Neuronal stem cell (in vitro differentiated cells): ENCODE data around the gene DGCR6L.
"Not testable (repeated sequence)": the region's sequence is repeated elsewhere in the genome, so short reads cannot be mapped to it uniquely, and the experiment has no call there.

Experiments
- DNase-seq: peaks from one replicate; pipeline ENCODE4 v3.0.0-alpha.2; 2013; ENCODE audit warnings: low spot score
- H2AFZ ChIP-seq: one replicate; pipeline ENCODE4 v1.6.1; 2013; ENCODE audit warnings: mild to moderate bottlenecking, low read length, inconsistent platforms
- H2AK5ac ChIP-seq: 2 replicates; pipeline ENCODE4 v1.6.1; 2013; ENCODE audit warnings: low read depth, mild to moderate bottlenecking, inconsistent platforms, low read length, moderate library complexity, mixed read lengths
- H2BK120ac ChIP-seq: 2 replicates; pipeline ENCODE4 v1.6.1; 2013; ENCODE audit warnings: low read depth, mild to moderate bottlenecking, inconsistent platforms, low read length, moderate library complexity, mixed read lengths
- H2BK12ac ChIP-seq: one replicate; pipeline ENCODE4 v1.6.1; 2013; ENCODE audit warnings: low read length, inconsistent platforms
- H2BK15ac ChIP-seq: 2 replicates; pipeline ENCODE4 v1.6.1; 2013; ENCODE audit warnings: mild to moderate bottlenecking, low read length, inconsistent platforms, mixed read lengths
- H2BK5ac ChIP-seq: one replicate; pipeline ENCODE4 v1.6.1; 2013; ENCODE audit warnings: inconsistent platforms, mild to moderate bottlenecking, low read length, moderate library complexity
- H3K14ac ChIP-seq: one replicate; pipeline ENCODE4 v1.6.1; 2013; ENCODE audit warnings: low read length, inconsistent platforms
- H3K18ac ChIP-seq: 2 replicates; pipeline ENCODE4 v1.6.1; 2013; ENCODE audit warnings: low read length, inconsistent platforms
- H3K23ac ChIP-seq: 2 replicates; pipeline ENCODE4 v1.6.1; 2013; ENCODE audit warnings: low read depth, mild to moderate bottlenecking, mixed read lengths, low read length, inconsistent platforms; ENCODE audit not compliant: poor library complexity
- H3K27ac ChIP-seq: replicated peaks from 3 replicates; pipeline ENCODE4 v1.5.1; 2013; ENCODE audit warnings: low read length, inconsistent platforms
- H3K27me3 ChIP-seq, 3 experiments: 2 replicates each; pipeline ENCODE4 v1.6.1; 2013; ENCODE audit warnings: low read length in 3 of 3, mild to moderate bottlenecking in 2 of 3, inconsistent platforms in 1 of 3, low read depth in 1 of 3, mixed read lengths in 1 of 3, moderate library complexity in 1 of 3; ENCODE audit not compliant: control insufficient read depth in 3 of 3, insufficient read depth in 3 of 3
- H3K36me3 ChIP-seq, 2 donors: replicated peaks in 1 of 2; 2 replicates each; pipeline ENCODE4 v1.6.1; 2013; ENCODE audit warnings: low read length in 2 of 2; ENCODE audit not compliant: control insufficient read depth in 2 of 2, insufficient read depth in 2 of 2
- H3K4ac ChIP-seq: 2 replicates; pipeline ENCODE4 v1.6.1; 2013; ENCODE audit warnings: inconsistent platforms, mild to moderate bottlenecking, low read length, moderate library complexity
- H3K4me1 ChIP-seq, 2 donors: 1 replicate in 1 of 2; 2 replicates in 1 of 2; pipeline ENCODE4 v1.6.1; 2013; ENCODE audit warnings: low read length in 2 of 2, low read depth in 1 of 2; ENCODE audit not compliant: control insufficient read depth in 2 of 2, insufficient read depth in 1 of 2
- H3K4me2 ChIP-seq: one replicate; pipeline ENCODE4 v1.6.1; 2013; ENCODE audit warnings: mild to moderate bottlenecking, low read length, inconsistent platforms; ENCODE audit not compliant: insufficient read depth, poor library complexity, severe bottlenecking
- H3K4me3 ChIP-seq, 2 donors: 2 replicates each; pipeline ENCODE4 v1.5.1; 2013; ENCODE audit warnings: low read length in 2 of 2, mild to moderate bottlenecking in 2 of 2, inconsistent platforms in 1 of 2, moderate library complexity in 1 of 2
- H3K79me1 ChIP-seq: one replicate; pipeline ENCODE4 v1.6.1; 2013; ENCODE audit warnings: low read depth, mild to moderate bottlenecking, inconsistent platforms, low read length, moderate library complexity
- H3K9ac ChIP-seq: one replicate; pipeline ENCODE4 v1.6.1; 2013; ENCODE audit warnings: mild to moderate bottlenecking, low read depth, low read length, inconsistent platforms; ENCODE audit not compliant: poor library complexity
- H3K9me3 ChIP-seq, 2 donors: replicated peaks in 1 of 2; 2 replicates each; pipeline versions ENCODE3 to v1.6.1; 2013; ENCODE audit warnings: low read length in 2 of 2, mild to moderate bottlenecking in 2 of 2, inconsistent platforms in 1 of 2, low read depth in 1 of 2, mixed read lengths in 1 of 2, moderate library complexity in 1 of 2; ENCODE audit not compliant: control insufficient read depth in 2 of 2, insufficient read depth in 1 of 2
- H4K8ac ChIP-seq: one replicate; pipeline ENCODE4 v1.6.1; 2013; ENCODE audit warnings: low read depth, mild to moderate bottlenecking, inconsistent platforms, low read length, moderate library complexity
- H4K91ac ChIP-seq: one replicate; pipeline ENCODE4 v1.6.1; 2013; ENCODE audit warnings: low read length, low read depth, mild to moderate bottlenecking, inconsistent platforms; ENCODE audit not compliant: poor library complexity
- WGBS, 2 donors: extraction: QIAGEN DNeasy Blood & Tissue Kit; methylation state at CpG; one replicate each; pipeline ENCODE4 v1.1.7; 2013; ENCODE audit warnings: missing lambda C conversion rate in 2 of 2, mixed read lengths in 1 of 2; ENCODE audit not compliant: insufficient read length in 2 of 2, insufficient replicate concordance in 1 of 2; ENCODE audit errors: extremely low coverage in 2 of 2; 5-methylcytosine and 5-hydroxymethylcytosine counted together

DGCR6L gene

GRCh38 chr22:20364335-20365260, 44.7 kb upstream of the DGCR6L start:
- not testable (repeated sequence) for DNase-seq, H3K4me1 ChIP-seq

GRCh38 chr22:20362403-20362802, 42.5 kb upstream of the DGCR6L start:
- not testable (repeated sequence) for H2BK5ac ChIP-seq, H2BK12ac ChIP-seq, H3K36me3 ChIP-seq, H4K8ac ChIP-seq, H4K91ac ChIP-seq, H3K9ac ChIP-seq, H3K4me1 ChIP-seq, H3K27ac ChIP-seq, H3K4me3 ChIP-seq, H2BK120ac ChIP-seq, H3K18ac ChIP-seq, H2AFZ ChIP-seq, H3K9me3 ChIP-seq, H3K4me2 ChIP-seq, H2BK15ac ChIP-seq, DNase-seq, H3K23ac ChIP-seq, H3K27me3 ChIP-seq, H3K79me1 ChIP-seq, H3K14ac ChIP-seq, H2AK5ac ChIP-seq, H3K4ac ChIP-seq
- WGBS, 2 donors = no CpG with 5 or more reads among the region's 10 CpGs

More at GRCh38 chr22:20364335-20365260, 44.7 kb upstream of the DGCR6L start:
- not testable (repeated sequence) for H2BK12ac ChIP-seq, H3K36me3 ChIP-seq, H4K8ac ChIP-seq, H2AFZ ChIP-seq, H3K9ac ChIP-seq, H2BK15ac ChIP-seq, H2AK5ac ChIP-seq, H3K4me3 ChIP-seq, H3K23ac ChIP-seq, H3K14ac ChIP-seq, H3K4me2 ChIP-seq, H3K27ac ChIP-seq, H4K91ac ChIP-seq, H2BK5ac ChIP-seq, H3K27me3 ChIP-seq, H3K4ac ChIP-seq, H3K18ac ChIP-seq, H3K79me1 ChIP-seq, H2BK120ac ChIP-seq, H3K9me3 ChIP-seq
- no CpG with 5 or more reads among the region's 11 CpGs for WGBS, 2 donors

- not testable (repeated sequence) for DNase-seq, H3K23ac ChIP-seq, H4K91ac ChIP-seq, H3K9ac ChIP-seq, H2BK120ac ChIP-seq, H3K4me1 ChIP-seq, H3K36me3 ChIP-seq, H2BK12ac ChIP-seq, H2BK15ac ChIP-seq, H2AFZ ChIP-seq, H3K79me1 ChIP-seq, H3K9me3 ChIP-seq, H2AK5ac ChIP-seq, H3K27me3 ChIP-seq, H3K4me2 ChIP-seq, H2BK5ac ChIP-seq, H3K4ac ChIP-seq
- H3K14ac ChIP-seq = peak overlapping the region; percentile 63
- WGBS, 2 donors = no CpG with 5 or more reads among the region's 54 CpGs
- peak overlapping the region in 1 of 2 donors; percentile 35 for H3K4me3 ChIP-seq
- peak overlapping the region; percentile 89 for H3K18ac ChIP-seq
- peak overlapping the region; percentile 48 for H4K8ac ChIP-seq
- peak overlapping the region; percentile 72 for H3K27ac ChIP-seq
These were observed 41.9 kb upstream of the DGCR6L start for GRCh38 chr22:20361752-20362229.

- H3K23ac ChIP-seq, H3K36me3 ChIP-seq, H2BK120ac ChIP-seq, H3K4me2 ChIP-seq, H3K4me3 ChIP-seq, H3K9me3 ChIP-seq, DNase-seq, H3K14ac ChIP-seq, H3K79me1 ChIP-seq, H2BK15ac ChIP-seq, H2AK5ac ChIP-seq, H3K9ac ChIP-seq, H3K4ac ChIP-seq, H3K18ac ChIP-seq, H3K4me1 ChIP-seq, H2BK5ac ChIP-seq, H2AFZ ChIP-seq, H2BK12ac ChIP-seq, H4K91ac ChIP-seq, H3K27me3 ChIP-seq: not testable (repeated sequence)
- Histone ChIP-seq H3K27ac (peak overlapping the region; percentile 63), H4K8ac (peak overlapping the region; percentile 43)
- WGBS, 2 donors = no CpG with 5 or more reads among the region's 145 CpGs
These were observed 41.2 kb upstream of the DGCR6L start for GRCh38 chr22:20360866-20361751.
